IMR-90 (cell line): Measurements from ENCODE around the gene EME2. TPM values are rescaled to one million over a fixed set of nuclear protein-coding genes. Genes with fewer than 3 reads are reported as not detected.

Experiments used
- ATAC-seq: fragments of 200-7000 bp; cut with Tn5 transposase; 2 replicates; pipeline ENCODE4 v1.9.1; 2020; ENCODE audit warnings: low read depth, mild to moderate bottlenecking, moderate library complexity
- BruUV-seq: library from RNA; stranded (reverse); fragments of 400-500 nt; replicated peaks from 2 replicates; lab custom pipeline; 2021; lab: Mats Ljungman, UMichigan
- CTCF ChIA-PET: fragments of 300-600 bp; formaldehyde crosslinking; extraction: SDS; loops from one replicate; lab custom pipeline; 2021; ENCODE audit warnings: antibody characterized with exemption; lab: Yijun Ruan, JAX
- POLR2A ChIA-PET: fragments of 300-600 bp; sonication (Branson Sonifier 250); formaldehyde crosslinking; loops from one replicate; lab custom pipeline; 2022; ENCODE audit warnings: antibody characterized with exemption; ENCODE audit not compliant: unreplicated experiment; lab: Charles Lee
- DNase-seq: peaks from one replicate; pipeline ENCODE4 v3.0.0; 2013
- H2AFZ ChIP-seq: replicated peaks from 2 replicates; pipeline ENCODE3; 2013; ENCODE audit warnings: low read length, mild to moderate bottlenecking; ENCODE audit not compliant: poor library complexity
- H2AK5ac ChIP-seq: 2 replicates; pipeline ENCODE4 v1.6.1; 2013; ENCODE audit warnings: low read depth, low read length, inconsistent platforms
- H2AK9ac ChIP-seq: replicated peaks from 2 replicates; pipeline ENCODE3; 2013; ENCODE audit warnings: mild to moderate bottlenecking, low read depth, low read length, moderate library complexity; ENCODE audit not compliant: poor library complexity
- H2BK120ac ChIP-seq: 2 replicates; pipeline ENCODE4 v1.6.1; 2013; ENCODE audit warnings: low read depth, low read length, inconsistent platforms
- H2BK15ac ChIP-seq: 3 replicates; pipeline ENCODE4 v1.6.1; 2013; ENCODE audit warnings: low read depth, low read length, inconsistent platforms
- H2BK20ac ChIP-seq: 2 replicates; pipeline ENCODE4 v1.6.1; 2013; ENCODE audit warnings: low read depth, mild to moderate bottlenecking, inconsistent platforms, low read length, moderate library complexity
- H2BK5ac ChIP-seq: 2 replicates; pipeline ENCODE4 v1.6.1; 2013; ENCODE audit warnings: mild to moderate bottlenecking, low read depth, low read length, inconsistent platforms; ENCODE audit not compliant: poor library complexity, severe bottlenecking
- H3K14ac ChIP-seq: replicated peaks from 2 replicates; pipeline ENCODE4 v1.6.1; 2013; ENCODE audit warnings: low read depth, low read length, inconsistent platforms
- H3K18ac ChIP-seq: 2 replicates; pipeline ENCODE4 v1.6.1; 2013; ENCODE audit warnings: low read depth, low read length, control low read depth
- H3K23ac ChIP-seq: 2 replicates; pipeline ENCODE4 v1.6.1; 2013; ENCODE audit warnings: low read depth, low read length, inconsistent platforms
- H3K27ac ChIP-seq: 2 replicates; pipeline ENCODE4 v1.5.1; 2013; ENCODE audit warnings: mild to moderate bottlenecking, control low read depth, low read length; ENCODE audit not compliant: insufficient read depth
- H3K27me3 ChIP-seq: 2 replicates; pipeline ENCODE4 v1.6.1; 2013; ENCODE audit warnings: low read length; ENCODE audit not compliant: control insufficient read depth, insufficient read depth
- H3K36me3 ChIP-seq: 2 replicates; pipeline ENCODE4 v1.6.1; 2013; ENCODE audit warnings: low read length, mixed read lengths; ENCODE audit not compliant: control insufficient read depth, insufficient read depth
- H3K4ac ChIP-seq: 2 replicates; pipeline ENCODE4 v1.6.1; 2013; ENCODE audit warnings: low read depth, low read length, inconsistent platforms
- H3K4me1 ChIP-seq: 2 replicates; pipeline ENCODE4 v1.6.1; 2013; ENCODE audit warnings: low read length, mixed read lengths; ENCODE audit not compliant: control insufficient read depth, insufficient read depth
- H3K4me2 ChIP-seq: 2 replicates; pipeline ENCODE4 v1.6.1; 2013; ENCODE audit warnings: low read depth, mild to moderate bottlenecking, control low read depth, low read length, moderate library complexity
- H3K4me3 ChIP-seq: 2 replicates; pipeline ENCODE4 v1.5.1; 2013; ENCODE audit warnings: low read depth, mild to moderate bottlenecking, control low read depth, low read length, moderate library complexity; ENCODE audit not compliant: insufficient read depth
- H3K56ac ChIP-seq: 2 replicates; pipeline ENCODE4 v1.6.1; 2013; ENCODE audit warnings: low read length, inconsistent platforms; ENCODE audit not compliant: insufficient read depth; ENCODE audit errors: extremely low read depth
- H3K79me1 ChIP-seq, 2 experiments: 2 replicates each; pipeline ENCODE4 v1.6.1; 2013; ENCODE audit warnings: low read length in 2 of 2, inconsistent platforms in 1 of 2, low read depth in 1 of 2
- H3K9ac ChIP-seq: 2 replicates; pipeline ENCODE4 v1.6.1; 2013; ENCODE audit warnings: low read depth, low read length, control low read depth
- H3K9me1 ChIP-seq: 2 replicates; pipeline ENCODE4 v1.6.1; 2013; ENCODE audit warnings: low read length, inconsistent platforms; ENCODE audit not compliant: insufficient read depth
- H3K9me3 ChIP-seq: 2 replicates; pipeline ENCODE4 v1.6.1; 2013; ENCODE audit warnings: low read length; ENCODE audit not compliant: control insufficient read depth, insufficient read depth
- H4K20me1 ChIP-seq: 2 replicates; pipeline ENCODE4 v1.6.1; 2013; ENCODE audit warnings: low read length, inconsistent platforms; ENCODE audit not compliant: insufficient read depth
- H4K5ac ChIP-seq: 2 replicates; pipeline ENCODE4 v1.6.1; 2013; ENCODE audit warnings: mild to moderate bottlenecking, low read depth, low read length, control low read depth
- H4K8ac ChIP-seq, 2 experiments: 2 replicates each; pipeline ENCODE4 v1.6.1; 2013; ENCODE audit warnings: low read depth in 2 of 2, low read length in 2 of 2, control low read depth in 1 of 2, inconsistent platforms in 1 of 2
- H4K91ac ChIP-seq: 2 replicates; pipeline ENCODE4 v1.6.1; 2013; ENCODE audit warnings: low read depth, low read length, inconsistent platforms; ENCODE audit not compliant: insufficient read depth
- BHLHE40 ChIP-seq: fragments of 150-350 bp; IDR thresholded peaks from 2 replicates; pipeline ENCODE4 v1.6.1; 2016; ENCODE audit warnings: mild to moderate bottlenecking, low read depth, low read length
- CEBPB ChIP-seq: IDR thresholded peaks from 2 replicates; pipeline ENCODE4 v1.6.1; 2012; ENCODE audit warnings: low read depth, low read length, improper control_type of control experiment
- CHD1 ChIP-seq: IDR thresholded peaks from 2 replicates; pipeline ENCODE4 v1.6.1; 2012; ENCODE audit warnings: low read depth, low read length, improper control_type of control experiment
- CTCF ChIP-seq: conservative IDR thresholded peaks from 2 replicates; pipeline ENCODE4 v1.5.1; 2012; ENCODE audit warnings: mild to moderate bottlenecking, low read depth, low read length, improper control_type of control experiment
- ELK1 ChIP-seq: fragments of 150-350 bp; IDR thresholded peaks from 2 replicates; pipeline ENCODE4 v1.6.1; 2016; ENCODE audit warnings: low read depth, mild to moderate bottlenecking, low read length, moderate library complexity, borderline replicate concordance
- FOS ChIP-seq: fragments of 150-350 bp; IDR thresholded peaks from 2 replicates; pipeline ENCODE4 v1.6.1; 2016; ENCODE audit warnings: low read depth, low read length
- MAFK ChIP-seq: IDR thresholded peaks from 2 replicates; pipeline ENCODE4 v1.6.1; 2012; ENCODE audit warnings: low read depth, low read length, improper control_type of control experiment
- MAZ ChIP-seq: IDR thresholded peaks from 2 replicates; pipeline ENCODE4 v1.6.1; 2012; ENCODE audit warnings: low read depth, mild to moderate bottlenecking, low read length, improper control_type of control experiment, moderate library complexity, borderline replicate concordance
- MXI1 ChIP-seq: IDR thresholded peaks from 2 replicates; pipeline ENCODE4 v1.6.1; 2012; ENCODE audit warnings: low read depth, mild to moderate bottlenecking, low read length, moderate library complexity, borderline replicate concordance
- NFE2L2 ChIP-seq: fragments of 150-350 bp; IDR thresholded peaks from 2 replicates; pipeline ENCODE4 v1.6.1; 2016; ENCODE audit warnings: low read depth, mild to moderate bottlenecking, low read length
- POLR2A ChIP-seq: IDR thresholded peaks from 2 replicates; pipeline ENCODE4 v1.6.1; 2012; ENCODE audit warnings: mild to moderate bottlenecking, low read depth, low read length
- RAD21 ChIP-seq: IDR thresholded peaks from 2 replicates; pipeline ENCODE4 v1.6.1; 2012; ENCODE audit warnings: low read length, improper control_type of control experiment
- RCOR1 ChIP-seq: IDR thresholded peaks from 2 replicates; pipeline ENCODE4 v1.6.1; 2012; ENCODE audit warnings: mild to moderate bottlenecking, low read length, improper control_type of control experiment; ENCODE audit not compliant: insufficient replicate concordance
- RFX5 ChIP-seq: IDR thresholded peaks from 2 replicates; pipeline ENCODE4 v1.8.0; 2012; ENCODE audit warnings: low read depth, mild to moderate bottlenecking, low read length, moderate library complexity
- SMC3 ChIP-seq: fragments of 150-350 bp; IDR thresholded peaks from 2 replicates; pipeline ENCODE4 v1.6.1; 2016; ENCODE audit warnings: low read depth, mild to moderate bottlenecking, antibody characterized with exemption, low read length, moderate library complexity
- USF2 ChIP-seq: fragments of 150-350 bp; IDR thresholded peaks from 2 replicates; pipeline ENCODE4 v1.6.1; 2017; ENCODE audit warnings: mild to moderate bottlenecking, antibody characterized with exemption, low read length, low read depth
- WGBS, 2 experiments: methylation state at CpG; one replicate each; pipeline versions ENCODE4 v1.1.5 to v1.1.7; 2013; ENCODE audit warnings: missing lambda C conversion rate in 2 of 2; ENCODE audit not compliant: insufficient read length in 1 of 2; ENCODE audit errors: extremely low coverage in 2 of 2; 5-methylcytosine and 5-hydroxymethylcytosine counted together
- dilution Hi-C: fragments of 300-500 bp; cut with HindIII; formaldehyde crosslinking; loops from one replicate; pipeline ENCODE4 v1.14.3; 2018; ENCODE audit warnings: low sequenced_read_pairs; ENCODE audit not compliant: unreplicated experiment
- in situ Hi-C: fragments of 300-500 bp; cut with MboI; formaldehyde crosslinking; loops from 3 replicates; pipeline ENCODE4 v1.14.3; 2019; ENCODE audit warnings: low sequenced_read_pairs, inconsistent platforms, mixed read lengths
- intact Hi-C: fragments of 100-400 bp; cut with micrococcal nuclease; formaldehyde crosslinking; loops from 2 replicates; pipeline ENCODE4 v1.10.0; 2022
- polyA plus RNA-seq, 3 experiments: library from polyadenylated mRNA; depleted of rRNA; stranded (reverse); fragments of >200 nt; gene quantifications; 2 replicates each; pipeline ENCODE4 v1.2.3, GENCODE V29; 2012; ENCODE audit warnings: low replicate concordance in 1 of 3
- total RNA-seq: library from RNA; depleted of rRNA; stranded (reverse); fragments of >200 nt; gene quantifications from 2 replicates; pipeline ENCODE4 v1.2.3, GENCODE V29; 2012

EME2 gene
- total and polyA plus RNA-seq, 2 of the 4 experiments (the other 2 are of a cell fraction), result 1.3 to 9.6 TPM

DNA sequence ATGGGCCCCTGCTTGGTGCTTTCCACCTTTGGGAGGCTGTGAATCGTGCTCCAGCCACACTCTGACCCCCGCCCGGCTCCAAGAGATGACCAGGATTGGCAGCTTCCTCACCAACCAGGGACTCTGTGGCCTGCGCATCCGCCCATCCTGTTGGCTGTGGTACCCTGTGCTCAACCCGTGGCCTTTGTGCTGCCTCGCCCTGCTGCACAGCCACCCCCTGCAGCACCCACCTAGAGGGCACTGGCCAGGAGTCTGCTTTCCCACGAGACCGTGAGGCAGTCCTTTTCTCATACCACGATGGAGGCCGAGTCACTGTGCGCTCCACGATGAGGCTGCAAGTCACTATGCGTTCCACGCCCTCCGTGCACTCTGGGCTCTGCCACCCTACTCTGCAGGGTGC, 20.7 kb upstream of the EME2 start:
- Histone ChIP-seq H3K14ac (no peak overlapping the region), H3K36me3 (peaks cover 60% of the 10 kb centered on the region), H3K23ac (no peak overlapping the region), H3K9ac (no peak overlapping the region), H4K8ac (no peak overlapping the region), H2AK9ac (no peak overlapping the region), H3K27ac (no peak overlapping the region), H2BK5ac (no peak overlapping the region), H3K56ac (no peak overlapping the region), H3K9me1 (peaks cover 6% of the 10 kb centered on the region; the same call in 1 of the 2 replicates), H3K4me1 (no peaks in the 10 kb centered on the region), H3K4ac (no peak overlapping the region), H4K91ac (no peak overlapping the region), H3K4me2 (no peak overlapping the region), H2AFZ (no peak overlapping the region), H2BK120ac (no peak overlapping the region), H3K79me1 (peaks cover 15 to 30% of the 10 kb centered on the region in 2 experiments; a peak in 2 of 4 replicates), H3K4me3 (no peak overlapping the region), H4K5ac (no peak overlapping the region), H2BK20ac (no peak overlapping the region), H2BK15ac (no peak overlapping the region), H4K20me1 (peaks cover 4% of the 10 kb centered on the region; the same call in 1 of the 2 replicates), H2AK5ac (no peak overlapping the region), H3K18ac (no peak overlapping the region), H3K27me3 (no peaks in the 10 kb centered on the region), H3K9me3 (no peaks in the 10 kb centered on the region)
- TF ChIP-seq NFE2L2, result no peak
- TF ChIP-seq MXI1, result no peak
- no peak for TF ChIP-seq FOS
- no peak for TF ChIP-seq CEBPB
- TF ChIP-seq USF2, result no peak
- TF ChIP-seq CHD1, result no peak
- no peak for TF ChIP-seq CTCF
- no peak for TF ChIP-seq POLR2A
- no peak for TF ChIP-seq SMC3
- no peak for TF ChIP-seq MAFK
- no peak for TF ChIP-seq BHLHE40
- no peak for TF ChIP-seq RFX5
- TF ChIP-seq RAD21, result no peak
- no peak for TF ChIP-seq ELK1
- no peak for TF ChIP-seq MAZ
- TF ChIP-seq RCOR1, result no peak
- ChIA-PET CTCF (no interaction called here), POLR2A (no interaction called here)
- in situ Hi-C loops (no loop called here), dilution Hi-C loops (no loop called here), intact Hi-C loops (no loop called here)
- BruUV-seq, result no TSS peak
- no peak for DNase-seq
- no peak for ATAC-seq
- WGBS, 2 experiments, result 97% methylated on average over 14 of the region's 16 CpGs; no CpG with 5 or more reads in 1 of the 2 experiments
